Esophagus mucosa (tissue), 1 donor: ENCODE data around the gene NUP93. TPM values are rescaled to one million over a fixed set of nuclear protein-coding genes. Genes with fewer than 3 reads are reported as not detected.

ENCODE experiments used
- ATAC-seq: fragments of 200-7000 bp; cut with Tn5 transposase; one replicate; pipeline ENCODE4 v1.9.1; 2020
- total RNA-seq: library from RNA; stranded (reverse); gene quantifications from one replicate; pipeline ENCODE4 v1.2.4, GENCODE V29; 2023
- donor health status: DM: yes; HTN: yes; CAD: no.

Gene NUP93
- 52.3 TPM for total RNA-seq

DNA sequence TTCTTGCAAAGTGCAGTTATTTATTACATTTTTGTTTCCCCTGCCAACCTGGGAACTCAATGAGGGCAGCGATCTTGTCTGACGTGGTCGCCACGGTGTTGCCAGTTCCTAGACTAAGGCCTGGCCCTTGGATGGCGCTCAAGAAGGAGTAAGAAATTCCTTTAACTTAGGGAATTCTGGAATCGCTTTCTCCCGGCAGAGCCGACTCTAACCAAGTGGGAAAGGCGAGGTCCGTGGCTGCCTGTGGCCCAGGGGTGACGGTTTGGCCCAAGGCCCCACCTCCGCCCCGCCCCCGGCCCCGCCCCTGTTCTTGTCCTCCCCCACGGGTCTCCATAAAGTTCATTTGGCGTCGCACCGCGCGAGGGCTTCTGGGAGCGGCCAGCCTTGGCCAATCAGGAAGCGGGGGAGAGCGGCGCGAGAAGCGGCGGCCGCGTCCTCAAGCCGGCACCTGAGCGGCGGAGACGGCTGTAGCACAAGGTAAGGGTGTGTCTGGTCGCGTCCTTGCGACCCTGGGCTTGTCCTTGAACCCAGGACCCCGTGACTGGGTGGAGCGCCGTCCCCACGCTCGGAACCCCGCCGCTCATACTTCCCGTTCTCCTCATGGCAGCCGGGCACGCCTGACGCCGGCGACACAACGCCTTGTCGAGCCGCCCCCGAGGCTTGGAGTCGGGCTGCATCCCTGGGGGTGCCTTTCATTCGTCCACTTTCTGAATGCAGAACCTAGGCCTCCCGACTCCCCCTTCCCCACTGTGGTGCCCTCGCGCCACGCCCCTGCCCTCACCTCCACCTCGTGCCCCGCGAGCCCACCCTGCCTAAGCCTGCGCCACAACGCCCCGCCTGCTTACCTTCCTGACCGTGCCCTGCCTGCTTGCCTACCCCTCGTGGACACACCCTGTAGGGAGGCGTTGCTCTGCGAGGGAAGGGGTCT, at the start of gene NUP93:
NUP93 (plus strand) TSS at position 395 of the 928 bp plus-strand sequence. CDS start 18,119 bp downstream, outside the sequence.
- peak; percentile 98 for ATAC-seq

DNA sequence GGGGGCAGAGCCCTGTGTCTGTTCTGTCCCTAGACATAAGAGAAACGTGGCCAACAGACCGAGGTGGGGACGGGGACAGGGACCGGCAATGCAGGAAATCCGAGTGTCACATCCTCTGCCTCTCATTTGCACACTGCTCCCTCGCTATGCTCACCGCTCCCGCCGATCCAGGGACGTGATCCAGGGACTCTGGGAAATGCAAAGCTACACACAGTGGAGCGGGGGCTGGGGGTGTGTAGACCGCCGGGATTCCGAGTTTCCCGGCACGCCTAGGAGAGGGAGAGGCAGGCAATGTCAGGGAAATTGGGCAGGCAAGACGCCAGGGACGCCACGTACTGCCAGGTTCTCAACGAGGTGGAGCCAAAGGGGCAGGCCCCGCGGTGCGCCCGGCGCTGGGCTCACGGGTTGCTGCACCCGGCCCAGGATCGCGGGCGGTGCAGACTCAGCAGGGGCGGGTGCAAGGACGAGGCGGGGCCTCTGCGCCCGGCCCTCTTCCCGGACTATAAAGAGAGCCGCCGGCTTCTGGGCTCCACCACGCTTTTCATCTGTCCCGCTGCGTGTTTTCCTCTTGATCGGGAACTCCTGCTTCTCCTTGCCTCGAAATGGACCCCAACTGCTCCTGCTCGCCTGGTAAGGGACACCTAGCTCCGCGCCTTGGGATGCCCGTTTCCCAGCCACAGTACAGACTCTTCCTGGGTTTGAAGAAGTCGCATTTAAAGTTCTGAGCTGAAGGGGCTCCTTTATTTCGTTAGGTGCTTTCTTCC, 47.8 kb upstream of the NUP93 start, which contains the start of gene MT1X:
MT1X (plus strand) TSS at position 532 of the 764 bp plus-strand sequence; CDS start at position 603, 71 bp downstream.
- peak; percentile 98 for ATAC-seq

DNA sequence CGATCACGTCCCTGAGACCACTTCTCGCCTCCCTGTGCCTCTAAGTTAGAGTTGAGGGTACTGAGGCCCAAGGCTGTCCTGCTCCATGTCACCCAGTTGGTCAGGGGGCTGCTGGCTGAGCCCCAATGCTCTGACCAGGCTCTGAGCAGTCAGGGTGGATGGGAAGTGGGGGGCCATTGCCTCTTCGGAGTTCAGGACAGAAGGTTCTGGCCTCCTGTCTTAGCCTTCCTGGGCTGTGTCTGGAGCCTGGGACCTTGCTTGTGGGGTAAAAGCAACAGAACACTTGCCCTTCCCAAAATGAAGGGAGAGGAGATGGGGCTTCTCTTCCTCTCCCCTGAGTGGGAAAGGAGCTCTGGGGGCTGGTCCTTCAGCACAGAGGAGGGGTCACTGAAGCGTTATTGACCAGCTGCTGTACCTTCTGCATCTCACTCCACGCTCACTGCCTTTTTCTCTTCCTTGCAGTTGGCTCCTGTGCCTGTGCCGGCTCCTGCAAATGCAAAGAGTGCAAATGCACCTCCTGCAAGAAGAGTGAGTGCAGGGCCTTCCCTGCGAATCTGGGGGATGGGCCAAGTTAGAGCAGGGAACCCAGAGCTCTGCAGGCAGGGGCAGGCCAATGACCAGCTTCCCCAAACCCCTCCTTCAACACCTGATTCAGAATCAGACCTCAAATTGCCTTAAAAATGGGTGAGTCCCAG, 47.1 kb upstream of the NUP93 start:
- no peak for ATAC-seq

DNA sequence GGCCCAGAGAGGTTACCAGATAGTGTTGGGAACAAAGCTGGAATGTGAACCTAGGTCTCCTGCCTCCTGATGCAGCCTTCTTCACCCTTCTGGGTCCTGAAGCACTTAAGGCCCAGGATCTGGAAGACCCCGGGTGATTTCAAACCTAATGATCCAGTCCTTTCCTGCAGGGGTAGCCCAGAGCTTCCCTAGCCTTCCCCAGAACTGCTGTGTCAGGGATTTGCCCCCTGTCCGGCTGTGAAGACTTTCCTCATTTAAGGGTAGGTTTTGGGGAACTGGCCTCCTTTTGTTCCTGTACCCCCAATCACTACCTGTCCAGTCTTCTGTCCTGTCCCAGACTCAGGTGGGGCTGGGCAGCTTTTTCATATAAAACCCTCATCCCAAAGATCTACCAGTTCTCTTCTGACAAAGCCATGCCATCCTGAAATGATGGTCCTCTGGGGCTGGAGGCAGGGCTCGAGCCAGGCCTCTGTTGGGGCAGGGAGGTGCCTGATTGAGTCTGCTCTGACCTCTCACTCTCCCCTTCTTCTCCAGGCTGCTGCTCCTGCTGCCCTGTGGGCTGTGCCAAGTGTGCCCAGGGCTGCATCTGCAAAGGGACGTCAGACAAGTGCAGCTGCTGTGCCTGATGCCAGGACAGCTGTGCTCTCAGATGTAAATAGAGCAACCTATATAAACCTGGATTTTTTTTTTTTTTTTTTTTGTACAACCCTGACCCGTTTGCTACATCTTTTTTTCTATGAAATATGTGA, 46.3 kb upstream of the NUP93 start:
- ATAC-seq, result no peak

DNA sequence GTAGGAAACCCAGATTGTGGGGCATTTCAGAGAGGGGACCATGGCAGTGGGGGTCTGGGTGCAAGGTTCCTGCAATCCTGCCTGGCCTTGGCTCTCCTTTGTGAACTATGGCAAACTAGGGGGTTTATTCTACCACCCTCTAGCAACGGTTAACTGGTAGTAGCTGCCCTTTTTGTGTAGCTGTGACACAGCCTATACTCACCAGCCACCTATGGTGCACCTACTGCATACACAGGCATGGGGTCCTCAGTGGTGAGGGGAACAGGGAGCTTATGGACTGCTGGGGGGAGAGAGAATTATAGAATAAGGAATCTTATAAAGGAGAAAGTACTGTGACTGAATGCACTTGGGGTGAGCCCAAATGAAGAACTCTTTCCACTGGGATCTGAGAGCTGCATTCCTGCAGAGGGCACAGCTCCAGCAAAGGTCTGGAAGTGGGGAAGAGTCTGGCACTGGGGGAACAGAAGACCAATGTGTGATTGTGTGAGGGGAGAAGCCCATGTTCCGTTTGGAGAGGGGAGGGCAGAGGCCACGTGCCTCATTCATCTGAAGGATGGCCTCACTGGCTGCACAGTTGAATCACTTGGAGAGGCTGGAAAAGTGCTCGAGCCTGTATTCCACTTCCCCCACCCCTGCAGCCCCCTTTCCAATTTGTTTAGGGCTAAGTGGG, 45.5 kb upstream of the NUP93 start:
- no peak for ATAC-seq

DNA sequence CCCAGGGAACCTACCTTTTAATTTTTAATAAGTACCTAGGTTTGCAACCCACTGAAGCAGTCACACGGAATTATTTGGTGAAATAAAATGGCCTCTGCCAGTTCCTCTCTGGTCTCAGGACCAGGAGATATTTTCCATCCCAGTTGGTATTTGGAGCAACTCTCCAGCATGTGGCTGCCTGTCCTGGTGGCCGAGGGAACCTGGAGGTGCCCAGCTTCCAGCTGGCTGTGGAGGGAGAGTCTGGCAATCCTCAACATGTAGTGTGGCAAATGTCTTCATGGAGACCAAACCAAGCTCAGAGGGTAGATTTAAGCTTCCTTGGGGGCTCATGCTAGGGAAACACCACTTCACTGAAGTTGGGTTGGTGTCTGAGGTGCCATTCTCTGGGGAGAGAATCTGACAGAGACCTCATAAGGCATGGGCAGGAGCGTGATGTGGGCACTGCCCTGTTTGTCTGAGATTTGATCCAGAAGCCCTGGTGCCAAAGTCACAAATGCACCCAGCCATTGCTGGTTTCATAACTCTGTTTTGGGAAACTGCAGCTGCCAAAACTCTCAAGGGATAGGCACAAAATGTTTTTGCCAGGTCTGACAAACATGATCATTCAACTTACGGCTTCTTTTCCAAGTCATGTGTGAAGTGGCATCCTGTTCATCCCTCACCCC, 44.9 kb upstream of the NUP93 start:
- ATAC-seq, result no peak

DNA sequence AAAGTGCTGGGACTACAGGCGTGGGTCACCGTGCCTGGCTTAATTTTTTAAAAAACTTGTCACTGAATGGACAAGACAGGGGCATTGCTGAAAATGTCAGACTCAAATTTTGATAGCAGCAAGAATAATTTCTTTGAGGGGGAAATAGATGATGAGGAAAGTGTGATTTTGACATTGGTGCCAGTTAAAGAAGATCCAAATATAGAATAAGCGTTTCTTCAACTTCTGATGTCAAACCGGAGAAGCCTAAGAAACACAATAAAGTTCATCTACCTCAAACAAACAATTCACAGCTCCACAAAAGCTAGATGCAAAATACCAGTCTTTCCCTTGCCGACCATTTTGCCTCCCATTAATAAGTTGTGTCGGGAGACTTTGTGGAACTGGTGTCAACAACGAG, 43.2 kb upstream of the NUP93 start:
- no peak for ATAC-seq

DNA sequence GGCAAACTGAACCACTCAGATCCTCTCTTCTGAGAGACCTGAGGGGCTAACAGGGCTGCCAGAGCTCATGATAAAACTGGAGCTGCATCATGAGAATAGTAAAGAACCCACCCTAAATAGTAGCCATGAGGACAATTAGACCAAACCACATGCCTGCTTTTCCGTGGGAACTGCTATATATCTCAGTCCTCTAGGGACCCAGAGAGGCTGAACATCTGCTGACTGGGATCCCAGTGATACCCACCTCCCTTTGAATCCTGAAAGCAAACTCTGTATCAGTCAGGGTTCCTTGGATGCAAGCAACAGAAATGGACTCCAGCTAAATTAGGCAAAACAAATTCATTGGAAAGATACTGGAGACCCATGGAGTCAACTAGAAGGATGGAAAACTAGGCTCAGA, 41.2 kb upstream of the NUP93 start:
- no peak for ATAC-seq

DNA sequence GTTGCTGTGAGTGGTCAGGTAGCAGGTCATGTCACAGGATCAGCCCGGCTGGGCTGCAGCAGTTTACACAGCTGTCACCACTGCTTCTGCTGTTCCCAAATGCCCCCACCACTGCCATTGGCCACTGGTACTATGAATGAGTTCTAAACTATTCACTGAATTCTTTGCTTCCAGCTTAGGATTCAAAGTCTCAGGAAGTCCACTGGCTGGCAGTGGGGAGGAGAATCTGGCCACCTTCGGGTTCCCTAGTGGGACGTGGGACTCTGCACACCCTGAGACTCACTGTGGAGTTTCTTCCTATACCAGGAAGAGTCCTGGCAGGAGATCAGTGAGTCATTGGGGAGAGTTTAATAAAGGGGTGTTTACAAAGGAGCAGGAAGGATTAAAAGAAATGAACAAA, 40.8 kb upstream of the NUP93 start:
- ATAC-seq, result peak; percentile 70

DNA sequence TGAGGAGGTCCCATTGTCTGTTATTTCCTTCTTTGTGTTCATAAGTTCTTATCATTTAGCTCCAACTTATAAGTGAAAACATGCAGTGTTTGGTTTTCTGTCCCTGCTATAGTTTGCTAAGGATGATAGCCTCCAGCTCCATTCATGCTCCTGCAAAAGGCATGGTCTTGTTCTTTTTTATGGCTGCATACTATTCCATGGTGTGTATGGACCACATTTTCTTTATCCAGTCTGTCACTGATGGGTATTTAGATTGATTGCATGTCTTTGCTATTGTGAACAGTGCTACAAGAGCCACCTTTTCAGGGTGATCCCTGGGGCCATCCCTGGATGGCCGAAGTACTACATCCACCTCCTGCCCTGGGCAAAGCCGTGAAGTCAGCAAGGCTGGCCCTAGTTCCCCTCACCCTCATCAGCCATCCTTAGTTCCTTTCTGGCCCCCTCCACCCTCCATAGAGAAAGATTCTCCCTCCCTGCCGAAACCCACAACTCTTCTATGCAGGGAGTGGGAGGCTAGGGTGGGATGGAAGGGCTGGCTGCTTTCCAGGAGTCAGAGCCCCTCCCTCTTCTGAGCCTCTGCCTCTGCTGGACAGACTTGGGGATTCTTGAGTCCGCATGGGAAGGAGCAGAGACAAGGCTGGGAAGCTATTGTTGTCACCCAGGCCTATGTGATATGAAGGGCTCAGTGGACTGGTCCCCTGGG, 39.4 kb upstream of the NUP93 start:
- ATAC-seq, result no peak

DNA sequence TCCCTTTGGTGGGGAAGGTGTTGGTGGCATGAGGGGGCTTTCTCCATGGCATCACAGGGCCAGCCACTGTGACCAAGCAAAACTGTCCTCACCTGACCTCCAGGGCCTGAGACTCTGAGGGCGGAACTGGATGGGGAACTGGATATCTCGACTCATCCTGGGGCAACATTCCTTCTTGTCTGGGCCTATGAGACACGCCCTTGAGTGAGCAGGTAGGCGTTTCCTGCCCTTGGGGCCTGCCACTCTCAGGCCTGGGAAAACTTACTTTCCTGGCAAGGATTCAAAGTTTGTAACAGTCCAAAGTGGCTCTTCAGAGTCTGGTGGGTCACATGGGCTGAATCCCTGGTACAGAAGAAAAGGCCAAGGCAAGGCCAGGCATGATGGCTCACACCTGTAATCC, 38.0 kb upstream of the NUP93 start:
- peak; percentile 93 for ATAC-seq

DNA sequence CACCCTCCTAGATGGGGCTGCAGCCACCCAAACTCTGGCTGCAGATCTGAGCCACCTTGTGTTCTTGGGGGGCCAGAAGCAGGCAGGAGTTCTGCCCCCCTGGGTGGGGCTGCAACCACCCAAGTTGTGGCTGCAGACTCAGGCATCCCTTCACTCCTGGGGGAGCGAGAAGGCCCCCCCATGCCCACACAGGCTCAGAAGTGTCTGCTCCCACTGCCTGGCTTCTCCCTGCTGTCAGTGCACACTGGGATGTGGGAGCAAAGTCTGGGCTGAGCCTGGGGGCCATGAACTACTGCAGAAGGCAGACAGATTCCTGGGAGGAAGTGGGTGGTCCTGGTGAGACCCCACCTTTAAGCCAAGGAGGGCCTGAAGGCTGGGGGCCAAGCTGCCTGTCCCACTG, 34.7 kb upstream of the NUP93 start:
- ATAC-seq, result no peak

DNA sequence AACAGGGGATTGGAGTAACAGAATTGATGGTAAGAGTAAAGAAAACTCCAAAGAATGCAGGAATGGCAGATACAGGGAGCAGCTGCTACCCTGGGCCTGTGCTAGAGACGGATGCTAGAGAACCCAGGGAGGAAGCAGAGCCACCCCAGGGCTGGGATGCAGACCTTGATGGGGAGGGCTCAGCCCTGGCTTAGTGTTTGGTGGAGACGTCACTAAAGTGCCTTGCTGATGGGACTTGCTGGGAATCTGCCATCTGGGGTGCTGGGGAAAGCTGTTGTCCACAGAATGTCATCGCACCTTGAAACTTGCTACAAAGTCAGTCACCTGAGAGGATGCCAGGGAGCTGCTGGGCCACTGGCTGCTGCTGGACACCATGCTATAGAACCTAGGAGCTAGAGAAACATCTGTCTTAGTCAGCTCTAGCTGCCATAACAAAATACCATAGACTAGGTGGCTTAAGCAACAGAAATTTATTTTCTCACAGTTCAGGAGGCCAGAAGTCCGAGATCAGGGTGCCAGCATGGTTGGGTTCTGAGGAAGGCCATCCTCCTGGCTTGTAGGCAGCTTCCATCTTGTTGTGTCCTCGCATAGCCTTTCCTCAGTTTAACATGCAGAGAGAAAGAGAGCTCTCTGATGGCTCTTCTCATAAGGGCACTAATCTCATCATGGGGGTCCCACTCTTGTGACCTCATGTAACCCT, 32.3 kb upstream of the NUP93 start:
- ATAC-seq, result no peak

DNA sequence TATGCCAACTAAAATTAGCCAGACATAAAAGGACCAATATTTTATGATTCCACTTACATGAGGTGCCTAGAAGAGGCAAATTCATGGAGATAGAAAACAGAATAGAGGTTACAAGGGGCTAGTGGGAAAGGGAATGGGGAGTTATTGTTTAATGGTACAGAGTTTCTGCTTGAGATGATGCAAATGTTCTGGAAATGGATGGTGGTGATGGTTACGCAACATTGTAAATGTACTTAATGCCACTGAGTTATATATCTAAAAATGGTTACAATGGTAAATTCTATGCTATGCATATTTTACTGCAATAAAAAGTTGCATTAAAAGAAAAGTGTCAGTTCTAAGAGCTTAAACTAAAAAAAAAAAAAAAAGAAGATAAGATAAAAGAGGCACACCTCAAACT, 29.7 kb upstream of the NUP93 start:
- ATAC-seq, result no peak

DNA sequence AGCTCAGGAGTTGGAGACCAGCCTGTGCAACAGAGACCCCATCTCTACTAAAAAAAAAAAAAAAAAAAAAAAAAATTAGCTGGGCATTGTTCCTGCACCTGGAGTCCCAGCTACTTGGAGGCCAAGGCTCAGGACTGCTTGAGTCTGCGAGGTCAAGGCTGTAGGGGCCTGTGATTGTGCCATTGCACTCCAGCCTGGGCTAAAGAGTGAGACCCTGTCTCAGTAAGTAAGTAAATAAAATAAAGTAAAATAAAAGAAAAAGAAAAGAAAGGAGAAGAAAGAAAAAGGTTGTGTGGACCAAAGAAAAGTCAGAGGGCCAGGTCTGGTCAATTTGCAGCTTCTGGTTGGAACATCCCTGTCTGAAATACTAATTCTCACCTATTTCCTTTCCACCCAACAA, 29.3 kb upstream of the NUP93 start:
- ATAC-seq, result no peak

DNA sequence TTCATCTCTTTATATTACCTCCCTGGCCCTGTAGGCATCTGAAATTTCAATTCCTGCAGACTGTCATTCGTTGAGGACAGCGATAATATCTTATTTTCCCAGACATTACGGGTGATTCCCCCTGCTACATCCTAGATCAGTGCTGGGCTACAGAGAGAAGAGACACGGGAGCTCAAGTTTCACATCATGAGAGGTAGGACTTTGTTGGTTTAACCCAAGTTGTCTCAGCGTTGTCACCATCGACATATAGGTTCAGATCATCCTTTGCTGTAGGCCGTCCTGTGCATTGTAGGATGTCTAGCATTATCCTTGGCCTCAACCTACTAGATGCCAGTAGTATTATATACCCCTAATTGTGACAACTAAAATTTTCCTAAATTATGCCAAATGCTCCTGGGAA, 28.4 kb upstream of the NUP93 start:
- peak; percentile 5 for ATAC-seq

DNA sequence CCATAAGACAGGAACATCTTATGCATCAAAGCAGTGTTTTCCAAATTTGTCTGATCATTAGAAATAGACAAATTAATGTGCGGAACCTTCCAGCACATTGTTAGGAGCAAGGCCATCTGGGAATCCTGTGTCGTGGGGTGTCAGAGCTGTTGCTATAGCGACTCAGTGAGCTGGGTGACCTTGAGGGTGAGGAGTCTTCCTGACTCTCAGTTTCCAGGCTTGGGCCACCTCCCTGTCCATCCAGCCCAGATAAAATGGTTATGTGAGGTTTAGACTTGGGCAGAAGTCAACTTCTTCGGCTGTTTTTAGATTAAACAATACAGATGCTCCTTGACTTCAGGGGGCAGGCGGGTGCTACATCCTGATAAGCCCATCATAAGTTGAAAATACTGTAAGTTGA, 27.1 kb upstream of the NUP93 start:
- ATAC-seq, result no peak

DNA sequence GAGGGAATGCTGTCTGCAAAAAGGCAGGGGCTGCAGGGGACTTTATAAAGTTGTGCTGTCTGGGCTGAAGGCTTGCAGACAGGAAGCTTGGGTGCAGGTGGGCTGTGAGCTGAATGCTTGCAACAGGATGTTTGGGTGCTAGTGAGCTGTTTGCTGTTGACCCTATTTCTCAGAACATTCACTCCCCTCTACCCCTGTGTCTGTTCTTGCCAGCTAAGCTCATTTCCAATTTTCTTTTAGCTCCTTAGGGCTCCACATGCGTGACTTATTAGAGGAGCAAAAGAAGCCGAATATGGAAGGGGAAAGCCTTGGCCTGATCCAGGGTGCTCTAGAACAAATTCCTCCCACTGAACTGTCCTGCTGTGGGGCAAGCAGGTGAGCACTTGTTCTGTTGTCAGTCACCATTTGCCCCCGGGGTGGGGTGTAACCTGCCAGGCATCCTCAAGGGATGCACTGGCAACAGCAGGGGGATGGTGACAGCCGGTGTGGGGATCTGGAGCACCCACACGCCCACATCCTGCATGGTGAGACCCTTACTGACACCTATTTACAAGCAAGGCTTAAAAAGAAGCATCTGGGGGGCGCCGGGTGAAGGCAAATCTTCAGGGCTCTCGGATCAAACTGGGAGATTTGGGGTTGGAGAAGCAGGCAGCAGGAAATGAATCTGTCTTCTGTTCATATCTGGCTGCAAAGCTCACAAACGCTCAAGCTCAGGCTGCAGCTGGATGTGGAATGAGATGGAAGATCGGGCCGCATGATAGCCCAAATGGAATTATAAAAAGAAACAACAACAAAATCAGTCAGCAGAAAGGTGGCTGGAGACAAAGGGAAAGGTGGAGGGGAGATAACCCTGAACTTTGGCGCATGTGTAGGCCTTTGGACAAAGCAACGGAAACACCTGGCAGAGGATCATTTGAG, 21.1 kb upstream of the NUP93 start:
- no peak for ATAC-seq
